ENCODE results near the gene RNF220. TPM values are rescaled to one million over a fixed set of nuclear protein-coding genes. Genes with fewer than 3 reads are reported as not detected.
A peak's percentile ranks its signal among the peaks of the same experiment; 100 is the strongest.

The RNF220 gene
- total and polyA plus RNA-seq, 2 of the 13 experiments (the other 11 are each of a cell fraction or from before 2014, with no cell fraction given), result 48.2 to 72.1 TPM

GRCh38 chr1:44681905-44682882, 277.1 kb downstream of the RNF220 start (continued):
- TF ChIP-seq ZBTB25 (CRISPR knock-in tag; IDR thresholded peaks at IDR 0.05), result no peak
- TF ChIP-seq ATF3 (CRISPR knock-in tag; IDR thresholded peaks at IDR 0.05), result peak; percentile 66; the same call in 1 of the 2 replicates
- peak; percentile 88 for TF ChIP-seq RERE (CRISPR knock-in tag; IDR thresholded peaks at IDR 0.05; ENCODE audit: low read depth)
- no peak for TF ChIP-seq ZNF879 (CRISPR knock-in tag; IDR thresholded peaks at IDR 0.05)
- no peak for TF ChIP-seq MNT (IDR thresholded peaks at IDR 0.05)
- TF ChIP-seq MED8 (CRISPR knock-in tag; IDR thresholded peaks at IDR 0.05; ENCODE audit: insufficient replicate concordance), result no peak
- no peak for TF ChIP-seq PHB2 (IDR thresholded peaks at IDR 0.05; ENCODE audit: partially characterized antibody)
- peak; percentile 60; the same call in 1 of the 2 replicates for TF ChIP-seq SP5 (CRISPR knock-in tag; IDR thresholded peaks at IDR 0.05; ENCODE audit: borderline replicate concordance, low read depth)
- no peak for TF ChIP-seq ZNF780A (CRISPR knock-in tag; IDR thresholded peaks at IDR 0.05)
- TF ChIP-seq ZNF552 (CRISPR knock-in tag; IDR thresholded peaks at IDR 0.05; ENCODE audit: borderline replicate concordance), result no peak
- no peak; the same call in 1 of the 2 replicates for TF ChIP-seq KDM5A (IDR thresholded peaks at IDR 0.05; ENCODE audit: borderline replicate concordance, low read length)
- TF ChIP-seq ZBTB7B (CRISPR knock-in tag; IDR thresholded peaks at IDR 0.05), result 0 out of 2 replicates have a peak, but pooled peaks have one; percentile 28
- TF ChIP-seq NR0B2 (CRISPR knock-in tag; IDR thresholded peaks at IDR 0.05), result no peak
- TF ChIP-seq PAF1 (CRISPR knock-in tag; IDR thresholded peaks at IDR 0.05), result no peak
- TF ChIP-seq ZFP90 (CRISPR knock-in tag; IDR thresholded peaks at IDR 0.05; ENCODE audit: borderline replicate concordance), result 0 out of 2 replicates have a peak, but pooled peaks have one; percentile 77
- TF ChIP-seq ZNF326 (CRISPR knock-in tag; IDR thresholded peaks at IDR 0.05; ENCODE audit: borderline replicate concordance), result no peak
